Superior temporal gyrus (tissue), 1 donor: ENCODE results near the gene LTBP3.
"Not testable (repeated sequence)": the region's sequence is repeated elsewhere in the genome, so short reads cannot be mapped to it uniquely, and the experiment has no call there.

Source experiments
- DNase-seq: peaks from one replicate; pipeline ENCODE4 v3.0.0-alpha.2; 2016; ENCODE audit errors: extremely low spot score

The LTBP3 gene

GRCh38 chr11:65571940-65572339 is 13.8 kb upstream of the LTBP3 start:
- peak; percentile 19 for DNase-seq

- no peak for DNase-seq
These were observed 13.3 kb upstream of the LTBP3 start for GRCh38 chr11:65571420-65571819.

- DNase-seq, result peak; percentile 98
These were observed 12.1 kb upstream of the LTBP3 start, which contains the start of gene ZNRD2 for GRCh38 chr11:65569973-65570918. Gene ZNRD2, plus strand, starts transcription at chr11:65570477. Its CDS starts 15 bp downstream, at chr11:65570492.

GRCh38 chr11:65569164-65569972 is 11.2 kb upstream of the LTBP3 start:
- DNase-seq, result no peak

GRCh38 chr11:65565624-65566453 is 7.7 kb upstream of the LTBP3 start:
- no peak for DNase-seq

GRCh38 chr11:65564879-65565559 is 6.9 kb upstream of the LTBP3 start:
- DNase-seq, result not testable (repeated sequence)

- no peak for DNase-seq
These were observed 5.4 kb upstream of the LTBP3 start for GRCh38 chr11:65563601-65564000.

- DNase-seq, result no peak
These were observed 4.6 kb upstream of the LTBP3 start for GRCh38 chr11:65562788-65563187.

GRCh38 chr11:65562020-65562419 is 3.9 kb upstream of the LTBP3 start:
- DNase-seq, result no peak

GRCh38 chr11:65560555-65561418 is 2.6 kb upstream of the LTBP3 start:
- peak; percentile 61 for DNase-seq

GRCh38 chr11:65559951-65560537 is 1.9 kb upstream of the LTBP3 start:
- peak; percentile 68 for DNase-seq

- DNase-seq, result no peak
These were observed 1.4 kb upstream of the LTBP3 start for GRCh38 chr11:65559535-65559934.

GRCh38 chr11:65558930-65559509 is 861 bp upstream of the LTBP3 start:
- peak; percentile 60 for DNase-seq

GRCh38 chr11:65557280-65558001 is 718 bp downstream of the LTBP3 start:
- no peak for DNase-seq

- DNase-seq, result no peak
These were observed 1.5 kb downstream of the LTBP3 start for GRCh38 chr11:65556470-65557279.

GRCh38 chr11:65555693-65556231 is 2.4 kb downstream of the LTBP3 start:
- no peak for DNase-seq

GRCh38 chr11:65554842-65555430 is 3.2 kb downstream of the LTBP3 start:
- no peak for DNase-seq
